Kidney (tissue), 14 donors: ENCODE data around the gene HMGA1. TPM values are rescaled to one million over a fixed set of nuclear protein-coding genes. Genes with fewer than 3 reads are reported as not detected.

Source experiments
- DNase-seq, 5 donors: peaks; one replicate each; pipeline ENCODE4 v3.0.0-alpha.2; 2013 to 2020
- FAIRE-seq: peaks from 2 replicates; lab custom pipeline; 2012; peaks lifted over from hg19 to GRCh38; lab: Jason Lieb, UNC
- H3K27ac ChIP-seq, 2 donors: one replicate each; pipeline ENCODE4 v1.7.0; 2013; ENCODE audit warnings: low read depth in 2 of 2, low read length in 2 of 2, inconsistent platforms in 1 of 2
- H3K27me3 ChIP-seq: one replicate; pipeline ENCODE4 v1.7.1; 2013; ENCODE audit warnings: low read length, inconsistent platforms; ENCODE audit not compliant: control insufficient read depth, insufficient read depth
- H3K36me3 ChIP-seq, 3 donors: one replicate each; pipeline versions ENCODE4 v1.7.0 to v1.7.1; 2013; ENCODE audit warnings: low read length in 3 of 3, control low read depth in 1 of 3, inconsistent platforms in 1 of 3; ENCODE audit not compliant: insufficient read depth in 3 of 3, control insufficient read depth in 2 of 3
- H3K4me1 ChIP-seq, 3 donors: one replicate each; pipeline versions ENCODE4 v1.7.0 to v1.7.1; 2013; ENCODE audit warnings: low read length in 3 of 3, inconsistent platforms in 1 of 3, low read depth in 1 of 3; ENCODE audit not compliant: control insufficient read depth in 2 of 3, insufficient read depth in 2 of 3
- H3K4me3 ChIP-seq, 3 donors: one replicate each; pipeline versions ENCODE4 v1.7.0 to v1.8.1; 2013; ENCODE audit warnings: low read length in 3 of 3, control low read depth in 1 of 3, inconsistent platforms in 1 of 3
- H3K9ac ChIP-seq, 3 donors: one replicate each; pipeline versions ENCODE4 v1.7.0 to v1.7.1; 2013; ENCODE audit warnings: low read length in 3 of 3, control low read depth in 1 of 3, inconsistent platforms in 1 of 3
- H3K9me3 ChIP-seq, 3 donors: one replicate each; pipeline versions ENCODE4 v1.7.0 to v1.7.1; 2013; ENCODE audit warnings: low read length in 3 of 3, control low read depth in 1 of 3, inconsistent platforms in 1 of 3; ENCODE audit not compliant: control insufficient read depth in 2 of 3, insufficient read depth in 1 of 3
- intact Hi-C: fragments of 100-400 bp; cut with DNase I; formaldehyde crosslinking; loops from one replicate; pipeline ENCODE4 v1.11.1; 2022
- polyA plus RNA-seq: library from polyadenylated mRNA; stranded (reverse); fragments of 350-450 nt; fragmentation: Illumina TruSeq; extraction: RNeasy Lipid Tissue Mini Kit (QIAGEN cat#74804); gene quantifications from one replicate; pipeline ENCODE4 v1.2.3, GENCODE V29; 2014; ENCODE audit warnings: low read depth, low replicate concordance; ENCODE audit not compliant: insufficient read depth
- total RNA-seq: library from RNA; stranded (reverse); fragmentation: NEBNext Ultra II Directional; extraction: Animal tissue kit (Norgen Biotek cat#: 25700); gene quantifications from one replicate; pipeline ENCODE4 v1.2.1, GENCODE V29; 2021
- TF ChIP-seq, protein P1 (sequence below): IDR thresholded peaks from 3 replicates; pipeline ENCODE4 v1.5.1; 2012; ENCODE audit warnings: mild to moderate bottlenecking, moderate library complexity, borderline replicate concordance; ENCODE audit not compliant: insufficient read depth; ENCODE audit errors: extremely low read depth
- donor health status: control.
- donor health status: control.
- donor health status: control.
- donor health status: control.
- donor health status: control.
- donor health status: DM: yes; HTN: yes; CAD: no.
- donor health status: Normal renal cell carcinoma (clear cell type).

HMGA1 gene
- total and polyA plus RNA-seq, 2 donors from 2014 or later = 27.1 to 46.5 TPM

DNA sequence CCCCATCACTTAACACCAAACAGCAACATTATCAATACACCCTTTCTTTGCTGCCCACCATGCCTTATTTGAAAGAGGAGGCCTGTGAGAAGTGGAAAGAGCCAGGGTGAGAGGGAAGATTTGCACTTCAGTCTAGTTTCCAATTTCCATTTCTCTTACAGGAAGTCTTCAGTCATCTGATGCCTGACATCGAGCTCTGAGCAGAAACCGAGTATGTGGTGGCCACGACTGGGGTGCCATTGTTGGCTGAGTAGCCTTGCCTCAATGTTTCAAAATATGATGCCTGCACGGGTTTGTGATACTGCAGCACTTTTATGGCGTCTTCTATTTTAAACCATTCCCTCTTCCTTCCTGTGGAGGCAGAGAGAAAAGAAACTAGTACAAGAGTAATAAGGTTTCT lies 51.9 kb downstream of the HMGA1 start:
- Histone ChIP-seq H3K27me3 (no peaks in the 10 kb centered on the region), H3K9ac (no peak overlapping the region), H3K27ac (no peak overlapping the region), H3K4me1 (peaks cover 0 to 2% (median 0%) of the 10 kb centered on the region in 3 donors), H3K9me3 (no peaks in the 10 kb centered on the region), H3K4me3 (no peak overlapping the region), H3K36me3 (peaks cover 2 to 13% (median 9%) of the 10 kb centered on the region in 3 donors)
- FAIRE-seq = no peak
- intact Hi-C loops = no loop called here
- DNase-seq = no peak
- TF ChIP-seq, protein P1, sequence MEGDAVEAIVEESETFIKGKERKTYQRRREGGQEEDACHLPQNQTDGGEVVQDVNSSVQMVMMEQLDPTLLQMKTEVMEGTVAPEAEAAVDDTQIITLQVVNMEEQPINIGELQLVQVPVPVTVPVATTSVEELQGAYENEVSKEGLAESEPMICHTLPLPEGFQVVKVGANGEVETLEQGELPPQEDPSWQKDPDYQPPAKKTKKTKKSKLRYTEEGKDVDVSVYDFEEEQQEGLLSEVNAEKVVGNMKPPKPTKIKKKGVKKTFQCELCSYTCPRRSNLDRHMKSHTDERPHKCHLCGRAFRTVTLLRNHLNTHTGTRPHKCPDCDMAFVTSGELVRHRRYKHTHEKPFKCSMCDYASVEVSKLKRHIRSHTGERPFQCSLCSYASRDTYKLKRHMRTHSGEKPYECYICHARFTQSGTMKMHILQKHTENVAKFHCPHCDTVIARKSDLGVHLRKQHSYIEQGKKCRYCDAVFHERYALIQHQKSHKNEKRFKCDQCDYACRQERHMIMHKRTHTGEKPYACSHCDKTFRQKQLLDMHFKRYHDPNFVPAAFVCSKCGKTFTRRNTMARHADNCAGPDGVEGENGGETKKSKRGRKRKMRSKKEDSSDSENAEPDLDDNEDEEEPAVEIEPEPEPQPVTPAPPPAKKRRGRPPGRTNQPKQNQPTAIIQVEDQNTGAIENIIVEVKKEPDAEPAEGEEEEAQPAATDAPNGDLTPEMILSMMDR = no peak

DNA sequence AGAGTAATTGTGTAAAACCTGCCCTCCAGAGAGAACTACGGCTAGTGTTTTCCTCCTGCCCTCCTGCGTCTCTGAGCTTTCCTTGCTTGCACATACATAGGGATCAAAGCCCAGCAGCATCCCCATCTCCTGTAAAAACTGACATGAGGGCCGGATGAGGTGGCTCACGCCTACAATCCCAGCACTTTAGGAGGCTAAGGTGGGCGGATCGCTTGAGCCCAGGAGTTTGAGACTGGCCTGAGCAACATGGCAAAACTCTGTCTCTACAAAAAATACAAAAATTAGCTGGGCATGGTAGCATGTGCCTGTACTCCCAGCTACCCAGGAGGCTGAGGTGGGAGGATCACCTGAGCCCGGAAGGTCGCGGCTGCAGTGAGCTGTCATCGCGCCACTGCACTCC lies 52.5 kb downstream of the HMGA1 start:
- no peaks in the 10 kb centered on the region for H3K27me3 ChIP-seq
- no peak overlapping the region for H3K27ac ChIP-seq
- intact Hi-C loops = no loop called here
- no peaks in the 10 kb centered on the region for H3K9me3 ChIP-seq
- H3K9ac ChIP-seq = no peak overlapping the region
- H3K36me3 ChIP-seq = peaks cover 2 to 13% (median 9%) of the 10 kb centered on the region in 3 donors
- TF ChIP-seq, protein P1 = no peak
- H3K4me1 ChIP-seq = no peaks in the 10 kb centered on the region
- H3K4me3 ChIP-seq = no peak overlapping the region
- DNase-seq (no peak), FAIRE-seq (no peak)

DNA sequence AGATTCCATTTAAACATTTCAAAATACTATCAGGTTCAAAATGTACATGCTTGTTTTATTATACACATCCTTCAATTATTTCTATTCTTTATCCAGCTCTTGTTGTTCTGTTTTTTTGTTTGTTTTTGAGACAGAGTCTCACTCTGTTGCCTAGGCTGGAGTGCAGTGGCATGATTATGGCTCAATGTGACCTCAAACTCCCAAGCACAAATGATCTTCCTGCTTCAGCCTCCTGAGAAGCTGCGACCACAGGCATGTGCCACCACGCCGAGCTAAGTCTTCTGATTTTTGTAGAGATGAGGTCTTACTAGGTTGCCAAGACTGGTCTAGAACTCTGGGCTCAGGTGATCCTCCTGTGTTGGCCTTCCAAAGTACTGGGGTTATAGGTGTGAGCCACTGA lies 56.3 kb downstream of the HMGA1 start:
- no peaks in the 10 kb centered on the region for H3K27me3 ChIP-seq
- H3K36me3 ChIP-seq = peaks cover 2 to 9% (median 9%) of the 10 kb centered on the region in 3 donors
- H3K4me1 ChIP-seq = no peaks in the 10 kb centered on the region
- TF ChIP-seq, protein P1 = no peak
- no peak overlapping the region for H3K4me3 ChIP-seq
- H3K27ac ChIP-seq = no peak overlapping the region
- intact Hi-C loops = no loop called here
- DNase-seq (no peak), FAIRE-seq (no peak)
- no peaks in the 10 kb centered on the region for H3K9me3 ChIP-seq
- no peak overlapping the region for H3K9ac ChIP-seq

DNA sequence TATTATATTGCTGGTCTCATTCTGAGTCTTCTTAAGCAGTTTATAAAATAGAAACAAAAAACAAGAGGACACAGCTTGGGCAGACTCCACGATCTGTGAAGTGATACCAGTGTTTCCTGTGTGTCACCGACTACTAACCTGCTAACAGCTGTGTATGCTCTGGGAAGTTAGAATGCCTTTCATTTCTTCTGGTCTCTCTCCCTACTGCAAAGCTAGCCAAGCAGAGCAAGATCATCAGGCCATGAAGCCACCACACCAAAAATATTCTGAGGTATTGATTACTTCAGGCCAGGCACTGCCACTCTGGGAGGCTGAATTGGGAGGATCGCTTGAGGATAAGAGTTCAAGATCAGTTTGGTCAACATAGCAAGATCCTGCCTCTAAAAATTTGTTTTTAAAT lies 59.0 kb downstream of the HMGA1 start:
- TF ChIP-seq, protein P1 = no peak
- DNase-seq = no peak
- Histone ChIP-seq H3K27ac (no peak overlapping the region), H3K4me1 (peaks cover 0 to 3% (median 0%) of the 10 kb centered on the region in 3 donors), H3K4me3 (no peak overlapping the region), H3K9ac (no peak overlapping the region), H3K36me3 (peaks cover 0 to 9% (median 9%) of the 10 kb centered on the region in 3 donors), H3K9me3 (no peaks in the 10 kb centered on the region), H3K27me3 (no peaks in the 10 kb centered on the region)
- intact Hi-C loops = no loop called here
- no peak for FAIRE-seq
